HG03354 (cell line): ENCODE results near the gene GFI1B.

ENCODE experiments used
- ATAC-seq: cut with Tn5 transposase; IDR thresholded peaks from one replicate; pipeline ENCODE4 v1.9.1; 2021; ENCODE audit warnings: mild to moderate bottlenecking; ENCODE audit not compliant: unreplicated experiment, poor library complexity, severe bottlenecking

Gene GFI1B

DNA sequence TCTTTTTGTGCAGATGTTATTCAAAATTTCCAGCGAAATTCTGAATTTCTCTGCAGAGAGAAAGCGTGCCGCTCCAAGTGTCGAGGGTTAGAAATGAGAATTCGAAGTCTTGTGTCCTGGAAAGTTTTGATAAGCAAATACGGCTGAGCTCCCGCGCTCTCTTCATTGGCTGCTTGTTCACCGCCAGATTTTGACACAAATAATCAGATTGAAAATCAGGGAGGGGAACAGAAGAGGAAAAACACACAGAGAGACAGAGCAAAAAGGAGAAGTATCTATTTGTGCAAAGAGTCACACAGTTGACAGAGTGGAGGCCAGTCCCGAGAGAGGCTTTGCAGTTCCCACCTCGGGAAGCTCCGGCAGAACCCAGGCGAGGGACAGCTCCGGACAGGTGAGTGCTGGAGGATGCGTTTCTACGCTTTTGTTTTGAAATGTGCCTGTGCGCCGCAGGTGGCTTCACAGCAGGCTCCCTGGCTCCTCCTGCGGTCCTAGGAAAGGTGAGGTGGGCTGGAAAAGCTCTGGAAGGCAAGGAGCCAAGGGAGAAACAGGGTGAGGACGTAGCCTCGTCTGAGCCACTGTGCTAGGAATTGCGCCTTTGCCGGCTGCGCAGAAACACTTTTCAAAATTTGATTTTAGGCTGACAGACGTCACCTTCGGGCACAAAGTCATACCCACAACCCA, at the start of gene GFI1B:
TSS of gene GFI1B (plus strand) at position 244 of the 681 bp plus-strand sequence. CDS start 7,985 bp downstream, outside the sequence.
- ATAC-seq = no peak

DNA sequence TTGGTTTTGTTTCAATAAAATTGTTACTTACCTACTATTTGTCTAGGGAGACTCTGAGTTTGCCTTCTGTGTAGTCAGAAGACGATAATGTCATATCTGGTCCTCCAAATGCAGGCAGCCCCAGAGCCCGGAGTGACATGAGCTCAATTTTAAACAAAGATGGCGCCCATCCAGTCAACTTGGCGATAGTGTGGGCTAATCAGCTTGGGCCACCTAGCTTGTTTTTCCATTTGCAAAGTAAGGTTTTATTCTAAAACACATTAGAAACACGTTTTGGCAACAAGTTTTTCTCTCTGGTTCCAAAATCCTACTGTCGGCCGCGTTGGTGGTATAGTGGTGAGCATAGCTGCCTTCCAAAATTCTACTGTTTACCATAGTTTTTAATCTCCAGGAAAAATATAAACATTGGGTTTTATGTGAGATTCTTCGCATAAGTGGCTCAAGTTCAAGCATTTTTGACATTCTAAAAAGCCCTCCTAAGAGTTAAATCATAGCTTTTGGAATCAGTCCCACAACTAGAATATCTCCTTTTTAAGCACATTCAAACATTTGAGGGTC, 47.2 kb upstream of the GFI1B start:
- no peak for ATAC-seq

DNA sequence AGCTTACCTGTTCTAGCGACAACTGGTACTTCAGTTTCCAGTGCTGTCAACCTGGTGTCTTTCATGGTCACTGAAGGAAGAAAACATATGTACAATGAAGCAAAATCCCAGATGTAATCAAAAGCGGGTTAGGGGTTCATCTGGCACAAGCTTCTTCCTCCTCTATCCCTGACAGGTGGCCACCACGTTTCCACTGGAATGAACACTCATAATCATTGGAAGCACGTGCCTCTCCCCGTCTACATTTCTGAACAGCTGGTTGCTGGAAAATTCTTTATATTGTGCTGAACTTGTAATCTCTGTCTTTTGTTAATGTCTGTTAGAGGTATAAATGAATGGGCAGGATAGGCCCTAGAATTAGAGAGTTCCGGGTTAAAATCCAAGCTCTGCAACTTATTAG, 43.5 kb upstream of the GFI1B start:
- no peak for ATAC-seq

DNA sequence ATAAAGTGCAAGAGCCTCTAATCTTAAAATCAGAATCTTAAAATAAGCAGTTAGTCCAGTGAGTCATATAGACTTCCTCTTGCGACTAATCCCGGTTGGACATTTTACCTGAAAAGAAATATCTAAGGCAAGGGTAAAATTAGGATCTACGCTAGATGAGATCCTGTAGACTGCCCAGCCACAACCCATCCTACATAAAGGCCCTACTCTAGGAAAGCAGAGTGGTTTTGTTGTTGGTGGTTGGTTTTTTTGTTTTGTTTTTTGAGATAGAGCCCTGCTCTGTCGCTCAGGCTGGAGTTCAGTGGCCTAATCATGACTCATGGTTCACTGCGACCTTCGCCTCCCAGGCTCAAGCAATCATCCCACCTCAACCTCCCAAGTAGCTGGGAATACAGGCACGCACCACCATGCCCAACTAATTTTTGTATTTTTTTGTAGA, 41.0 kb upstream of the GFI1B start:
- ATAC-seq = no peak

DNA sequence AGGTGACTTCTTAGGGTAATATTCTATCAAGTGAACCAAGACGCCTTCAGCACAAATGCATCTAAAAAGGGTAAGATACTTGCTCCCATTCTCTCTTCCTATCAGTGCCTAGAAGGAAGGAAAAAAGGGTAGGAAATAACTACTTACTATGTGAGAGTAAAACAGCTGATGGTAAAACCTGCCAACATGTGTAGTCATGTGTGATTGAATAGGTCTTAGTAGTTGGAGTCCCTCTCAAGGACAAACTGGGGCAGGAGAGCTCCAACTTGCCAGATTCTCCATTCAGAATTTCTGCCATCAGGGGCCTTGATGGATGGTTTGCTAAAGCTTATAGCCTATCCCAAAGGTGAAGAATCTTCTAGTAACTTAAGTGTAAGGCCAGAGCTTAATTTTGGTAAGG, 39.3 kb upstream of the GFI1B start:
- no peak for ATAC-seq

DNA sequence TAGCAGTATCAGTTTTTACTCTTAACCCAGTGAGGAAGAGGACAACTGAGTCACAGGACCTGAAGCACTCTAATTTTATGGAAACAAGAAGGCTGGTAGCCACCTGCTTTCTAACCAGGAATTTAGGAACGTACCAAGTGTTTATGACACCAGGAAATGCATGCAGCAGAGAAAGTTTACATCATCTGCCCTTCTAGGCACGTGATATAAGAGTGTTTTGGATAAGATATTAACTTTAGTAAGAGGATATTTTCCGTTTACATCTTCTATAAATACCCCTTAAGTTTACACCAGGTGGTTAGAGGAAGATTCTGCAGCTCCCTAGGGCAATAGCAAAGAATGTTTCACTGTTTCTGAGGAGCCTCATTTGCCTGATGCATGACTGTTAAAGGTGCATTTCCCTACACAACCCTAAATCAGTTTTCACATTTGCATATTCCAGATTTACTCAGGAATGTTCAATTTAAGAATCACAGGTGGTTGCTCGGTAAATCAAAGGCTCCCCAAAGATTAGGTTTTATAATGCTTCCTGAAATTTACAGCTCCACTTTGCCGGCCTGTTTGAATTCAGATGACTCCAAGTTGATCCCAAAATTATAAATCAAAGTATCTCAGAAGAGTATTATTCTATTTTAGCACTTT, 35.8 kb upstream of the GFI1B start:
- ATAC-seq = peak; percentile 33

DNA sequence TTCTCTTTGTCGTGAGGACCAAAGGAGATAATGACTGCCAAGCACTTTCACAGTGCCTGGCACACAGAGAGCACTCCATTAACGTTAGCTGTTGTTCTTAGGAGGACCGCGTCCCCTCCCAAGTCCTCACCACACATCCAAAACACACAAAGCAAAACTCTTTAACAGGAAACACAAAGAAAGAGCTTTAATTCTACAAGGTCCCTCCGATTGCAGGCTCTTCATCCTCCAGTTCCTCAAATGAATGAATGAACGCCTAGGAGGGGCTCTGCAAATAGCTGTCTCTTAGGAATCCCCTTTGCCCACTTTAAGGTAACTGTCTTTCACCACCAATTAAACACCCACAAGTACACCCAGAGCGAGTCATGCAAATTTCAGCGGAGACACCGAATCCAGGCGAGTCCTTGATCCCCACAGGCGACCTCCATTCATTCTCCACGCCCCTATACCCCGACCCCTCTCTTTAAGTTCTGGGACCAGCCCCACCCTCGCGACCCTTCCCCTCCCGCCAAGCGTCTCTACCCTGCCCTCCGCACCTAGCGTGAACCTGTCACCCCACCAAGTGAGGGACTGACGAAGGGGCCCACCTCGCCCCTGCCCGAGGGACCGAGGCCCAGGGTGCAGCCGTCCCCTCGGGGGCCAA, 34.7 kb upstream of the GFI1B start:
- peak; percentile 2 for ATAC-seq

DNA sequence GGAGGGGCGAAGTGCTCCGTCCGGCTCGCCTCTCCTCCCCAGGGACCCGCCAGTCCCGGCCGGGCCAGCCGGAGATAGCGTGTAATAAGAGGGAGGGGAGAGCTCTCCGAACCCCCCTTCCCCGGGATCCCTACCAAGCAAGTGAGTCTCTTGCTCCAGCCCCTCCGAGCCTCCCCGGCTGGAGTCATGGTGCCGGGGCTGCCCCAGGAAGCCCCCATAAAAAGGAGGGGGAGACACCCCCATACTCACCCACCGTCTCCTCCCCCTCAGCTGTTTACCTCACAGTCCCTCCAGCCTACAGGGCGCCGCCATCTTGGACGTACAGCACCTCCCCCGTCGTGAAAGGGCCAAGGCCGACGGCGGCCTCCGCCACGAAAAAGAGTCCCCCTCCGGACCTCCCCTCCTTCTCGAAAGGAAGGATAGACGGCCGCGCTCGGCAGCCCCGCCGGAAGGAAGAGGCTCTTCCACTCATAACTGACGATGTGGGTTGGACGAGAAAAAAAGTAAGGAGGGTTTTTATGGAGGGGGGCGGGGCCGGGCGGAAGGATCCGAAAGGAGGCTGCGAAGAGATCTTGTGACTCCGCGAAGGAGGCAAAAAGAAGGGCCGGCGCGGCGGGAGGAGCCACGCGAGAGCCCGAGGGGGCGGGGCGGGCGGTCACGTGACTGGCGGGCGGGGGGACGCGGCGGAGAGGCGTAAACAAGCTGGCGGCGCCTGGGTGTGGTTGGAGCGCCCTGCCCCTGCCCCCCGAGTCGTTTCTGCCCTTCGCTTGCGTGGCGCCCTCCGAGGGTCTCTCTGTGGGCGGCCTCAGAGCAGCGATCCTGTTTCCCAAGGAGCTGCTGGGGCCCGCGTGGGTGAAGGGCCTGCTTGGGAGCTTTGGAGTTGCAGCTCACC, 34.0 kb upstream of the GFI1B start, which contains the start of gene TSC1:
TSS of gene TSC1 (minus strand) at position 323 of the 892 bp plus-strand sequence. CDS start 15,744 bp downstream, outside the sequence.
- peak; percentile 67 for ATAC-seq

DNA sequence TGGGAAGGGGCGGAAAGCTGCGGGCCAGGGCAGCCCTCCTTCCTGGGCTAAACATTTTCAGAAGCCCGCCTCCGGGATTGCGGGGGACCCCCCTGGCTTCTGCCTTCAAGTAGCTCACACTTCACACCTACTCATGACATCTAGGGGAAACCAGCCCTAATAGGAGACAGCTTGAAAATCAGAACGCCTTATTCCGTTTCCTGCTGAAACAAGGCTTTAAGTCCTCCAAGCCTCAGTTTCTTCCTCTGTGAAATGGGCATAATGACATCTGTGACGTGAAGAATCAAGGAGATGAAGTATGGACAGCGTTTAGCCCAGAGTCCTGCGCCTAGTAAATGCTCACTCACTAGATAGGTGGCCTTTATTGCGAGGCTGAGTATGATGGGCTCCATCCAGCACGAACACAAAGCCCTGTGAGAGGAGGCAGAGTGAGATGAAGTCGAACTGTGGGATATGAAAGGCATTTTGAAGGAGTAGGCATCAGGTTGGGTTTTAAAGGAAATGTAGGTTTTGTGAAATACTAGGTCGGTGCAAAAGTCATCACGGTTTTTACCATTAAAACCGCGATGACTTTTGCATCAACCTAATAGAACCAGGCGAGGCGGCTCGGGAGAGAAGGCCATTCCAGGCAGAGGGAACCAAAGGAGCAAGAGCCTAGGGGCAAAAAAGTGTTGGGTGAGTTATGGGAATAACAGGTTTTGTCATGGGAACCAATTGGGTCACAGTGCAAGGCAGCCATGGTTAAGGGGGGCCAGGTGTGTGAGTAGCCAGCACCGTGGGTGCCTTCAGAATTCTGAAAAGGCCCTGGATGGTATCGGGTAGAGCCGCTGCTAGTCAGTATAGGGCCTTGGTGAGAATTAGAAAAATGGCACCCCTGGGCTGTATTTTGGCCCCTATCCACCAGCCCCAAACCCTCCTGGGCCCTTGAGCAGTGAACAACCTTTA, 33.0 kb upstream of the GFI1B start:
- ATAC-seq = no peak

DNA sequence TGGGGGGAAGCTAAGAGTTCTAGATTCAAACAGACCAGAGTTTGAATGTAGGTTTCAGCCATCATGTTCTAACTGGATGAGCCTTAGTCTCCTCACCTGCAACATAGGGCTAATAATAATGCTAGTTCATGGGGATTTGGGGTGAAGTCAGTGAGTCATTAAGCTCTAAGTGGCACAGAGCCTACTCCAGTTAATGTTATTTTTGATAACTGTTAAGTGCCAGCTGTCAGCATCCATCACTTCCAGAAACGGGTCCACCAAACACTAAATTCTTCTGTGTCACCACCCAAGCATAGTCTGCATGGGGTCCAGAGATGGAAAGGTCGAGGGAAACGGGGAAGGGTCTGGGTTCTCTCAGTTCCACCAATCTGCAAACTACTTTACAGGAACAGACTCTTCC, 32.3 kb upstream of the GFI1B start:
- ATAC-seq = no peak

DNA sequence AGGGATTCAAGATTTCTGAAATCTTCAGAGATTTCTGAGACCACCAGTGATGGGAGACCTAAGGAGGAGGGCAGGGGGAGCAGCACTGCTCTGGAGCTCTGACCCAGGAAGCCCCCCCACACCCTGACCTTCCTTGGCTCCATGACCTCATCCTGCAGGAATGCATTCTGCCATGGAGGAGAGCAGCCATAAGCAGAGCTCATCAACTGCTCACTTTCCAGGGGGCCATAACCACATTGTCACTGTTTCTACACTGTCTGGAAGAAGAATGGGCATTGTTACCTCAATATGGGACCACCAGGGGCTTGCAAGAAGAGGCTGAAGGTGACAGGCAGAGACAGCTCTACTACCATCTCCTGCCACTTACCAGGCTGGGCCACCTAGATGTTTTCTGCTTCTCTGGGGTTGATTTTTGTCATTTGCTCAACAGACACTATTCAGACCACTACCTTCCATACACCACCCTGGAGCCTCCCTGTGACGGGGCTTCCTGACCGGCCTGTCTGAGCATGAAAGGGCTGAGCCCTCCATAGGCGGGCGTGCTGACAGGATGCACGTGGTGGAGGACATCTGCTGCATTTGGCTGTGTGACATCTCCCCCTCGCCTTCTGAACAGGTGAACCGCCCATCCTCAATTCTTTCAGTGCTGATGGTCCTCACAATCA, 31.7 kb upstream of the GFI1B start:
- ATAC-seq = no peak

DNA sequence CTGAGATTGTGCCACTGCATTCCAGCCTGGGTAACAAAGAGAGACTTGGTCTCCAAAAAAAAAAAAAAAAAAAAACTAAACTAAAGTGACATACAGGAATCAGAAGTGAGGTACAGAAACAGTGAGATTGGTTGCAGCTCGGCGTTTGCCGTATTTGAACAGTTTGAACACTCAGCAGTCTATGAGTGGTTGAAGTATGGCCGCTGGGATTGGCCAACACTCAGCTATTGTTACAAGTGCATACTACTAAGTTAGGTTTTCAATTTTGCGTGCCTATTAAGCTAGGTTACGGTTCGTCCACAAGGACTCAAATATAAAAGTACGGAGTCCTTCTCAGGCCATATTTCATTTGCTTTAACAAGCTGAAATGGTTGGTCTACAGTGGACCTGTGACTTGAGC, 30.7 kb upstream of the GFI1B start:
- ATAC-seq = no peak

DNA sequence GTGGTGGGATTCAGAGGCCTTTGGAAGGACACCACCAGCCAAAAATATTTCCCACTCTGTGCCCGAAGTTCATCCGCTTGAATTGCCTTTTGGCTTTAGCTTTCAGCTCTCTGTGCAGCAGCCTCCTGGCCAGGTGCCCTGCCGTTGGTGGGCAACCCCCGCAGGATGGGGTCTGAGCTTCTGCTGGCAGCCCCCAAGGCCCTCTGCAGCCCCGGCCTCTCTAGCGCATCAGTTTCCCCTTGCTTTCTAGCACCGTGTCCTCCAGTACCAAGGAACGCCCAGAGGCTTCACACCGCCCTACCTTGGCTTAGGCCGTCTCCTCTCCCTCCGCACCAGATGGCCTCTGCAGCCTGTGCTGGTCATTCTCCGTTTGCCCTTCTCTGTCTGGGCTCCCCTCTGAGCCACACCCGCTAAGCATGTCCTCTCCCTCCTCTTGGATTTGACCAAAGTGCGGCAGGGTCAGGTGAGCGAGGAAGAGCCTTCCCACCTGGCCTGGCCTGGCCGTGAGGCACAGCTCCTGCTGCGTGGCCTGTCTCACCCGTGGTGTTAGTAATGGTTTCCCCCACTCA, 29.9 kb upstream of the GFI1B start:
- no peak for ATAC-seq

DNA sequence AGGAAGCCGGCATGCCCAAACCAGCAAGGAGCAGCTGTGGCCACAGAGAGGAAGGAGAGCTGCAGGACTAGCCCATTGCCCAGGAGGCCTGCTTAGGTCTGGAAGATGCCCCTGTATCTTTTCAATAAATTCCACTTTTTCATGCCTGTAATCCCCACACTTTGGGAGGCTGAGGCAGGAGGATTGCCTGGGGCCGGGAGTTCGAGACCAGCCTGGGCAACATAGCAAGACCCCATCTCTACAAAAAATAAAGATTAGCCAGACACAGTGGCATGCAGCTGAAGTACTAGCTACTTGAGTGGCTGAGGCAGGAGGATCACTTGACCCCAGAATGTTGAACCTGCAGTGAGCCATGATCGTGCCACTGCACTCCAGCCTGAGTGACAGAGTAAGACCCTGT, 28.8 kb upstream of the GFI1B start:
- ATAC-seq = no peak

DNA sequence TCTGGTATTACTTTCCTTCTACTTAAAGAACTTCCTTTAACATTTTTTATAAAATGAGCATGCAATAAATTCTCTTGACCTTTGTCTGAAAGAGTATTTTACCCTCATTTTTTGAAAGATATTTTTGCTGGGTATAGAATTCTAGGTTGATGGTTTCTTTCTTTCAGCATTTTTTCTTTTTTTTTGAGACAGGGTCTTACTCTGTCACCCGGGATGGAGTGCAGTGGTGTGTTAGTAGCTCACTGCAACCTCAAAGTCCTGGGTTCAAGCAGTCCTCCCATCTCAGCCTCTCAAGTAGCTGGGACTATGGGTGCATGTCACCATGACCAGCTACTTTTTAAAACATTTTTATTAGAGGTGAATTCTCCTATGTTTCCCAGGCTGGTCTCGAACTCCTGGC, 23.4 kb upstream of the GFI1B start:
- no peak for ATAC-seq

DNA sequence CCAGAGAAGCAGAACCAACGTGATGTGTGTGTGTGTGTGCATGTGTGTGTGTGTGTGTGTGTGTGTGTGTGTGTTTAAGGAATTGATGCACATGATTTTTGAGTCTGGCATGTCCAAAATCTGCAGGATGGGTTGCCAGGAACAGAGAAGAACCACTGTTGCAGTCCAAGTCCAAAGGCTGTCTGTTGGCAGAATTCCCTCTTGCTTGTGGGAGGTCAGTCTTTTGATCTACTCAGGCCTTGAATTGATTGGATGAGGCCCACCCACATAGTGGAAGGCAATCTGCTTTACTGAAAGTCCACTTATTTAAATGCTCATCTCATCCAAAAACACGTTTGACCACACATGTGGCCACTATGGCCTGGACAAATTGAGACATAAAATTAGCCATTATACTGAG, 22.7 kb upstream of the GFI1B start:
- no peak for ATAC-seq

DNA sequence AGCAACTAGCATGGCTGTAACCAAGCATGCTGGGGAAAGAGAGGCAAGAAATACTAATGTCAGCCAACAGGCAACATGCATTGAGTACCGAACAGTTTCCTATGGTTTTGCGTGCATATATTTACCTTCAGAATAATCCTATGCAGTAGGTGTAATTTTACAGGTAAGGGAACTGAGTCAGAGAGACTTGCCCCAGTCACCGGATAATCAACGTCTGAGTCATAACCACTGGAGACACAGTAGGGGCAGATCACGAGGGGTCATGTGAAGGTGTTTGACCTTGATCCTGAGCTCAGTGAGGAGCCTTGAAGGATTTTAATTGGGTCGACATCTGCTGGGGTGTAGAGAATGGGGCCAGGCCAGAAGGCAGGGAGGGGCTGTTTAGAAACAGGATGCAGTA, 20.7 kb upstream of the GFI1B start:
- no peak for ATAC-seq

DNA sequence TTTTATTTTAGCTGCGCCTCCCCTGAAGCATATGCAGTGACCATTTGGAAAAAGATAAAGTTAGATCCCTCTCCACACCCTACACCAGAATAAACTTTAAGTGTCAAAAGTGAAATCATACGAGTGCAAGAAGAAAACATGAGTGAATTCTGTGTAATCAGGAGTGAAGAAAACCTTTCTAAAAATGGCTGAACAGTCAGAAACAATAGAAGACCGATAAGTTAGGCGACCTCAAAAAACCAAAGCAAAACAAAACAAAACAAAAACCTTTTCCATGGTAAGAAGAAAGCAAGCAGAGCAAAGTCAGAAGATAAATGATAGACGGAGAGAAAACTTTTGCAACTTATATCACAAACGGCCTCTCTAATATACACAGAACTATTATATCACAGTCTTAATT, 17.5 kb upstream of the GFI1B start:
- ATAC-seq = no peak
